H1 (cell line): ENCODE measurements around the gene GCSAML. TPM values are rescaled to one million over a fixed set of nuclear protein-coding genes. Genes with fewer than 3 reads are reported as not detected.

ENCODE experiments used
- CTCF ChIA-PET: fragments of 300-600 bp; sonication (Branson Sonifier 250); formaldehyde crosslinking; loops from one replicate; lab custom pipeline; 2021; ENCODE audit not compliant: partially characterized antibody; lab: Charles Lee
- POLR2A ChIA-PET: fragments of 300-600 bp; sonication (Branson Sonifier 250); formaldehyde crosslinking; loops from one replicate; lab custom pipeline; 2021; ENCODE audit warnings: inconsistent platforms; ENCODE audit not compliant: partially characterized antibody; lab: Charles Lee
- DNase-seq, 2 experiments: peaks; one replicate each; pipeline versions ENCODE4 v3.0.0 to v3.0.0-alpha.2; 2010 to 2022; ENCODE audit warnings: low spot score in 2 of 2, low read depth in 1 of 2, mixed read lengths in 1 of 2
- FAIRE-seq: peaks from 2 replicates; lab custom pipeline; 2011; peaks lifted over from hg19 to GRCh38; lab: Jason Lieb, UNC
- H2AFZ ChIP-seq: 2 replicates; pipeline ENCODE4 v1.8.1; 2012; ENCODE audit warnings: low read length, inconsistent platforms
- H2AK5ac ChIP-seq: 2 replicates; pipeline ENCODE4 v1.6.1; 2013; ENCODE audit warnings: low read depth, low read length
- H2BK120ac ChIP-seq: replicated peaks from 2 replicates; pipeline ENCODE3; 2013; ENCODE audit warnings: low read depth, low read length, inconsistent platforms
- H2BK12ac ChIP-seq: 2 replicates; pipeline ENCODE4 v1.6.1; 2013; ENCODE audit warnings: low read depth, low read length
- H2BK15ac ChIP-seq: 2 replicates; pipeline ENCODE4 v1.6.1; 2013; ENCODE audit warnings: low read length
- H2BK20ac ChIP-seq: 2 replicates; pipeline ENCODE4 v1.6.1; 2013; ENCODE audit warnings: low read length
- H2BK5ac ChIP-seq: 2 replicates; pipeline ENCODE4 v1.6.1; 2013; ENCODE audit warnings: low read depth, low read length
- H3K14ac ChIP-seq: 2 replicates; pipeline ENCODE4 v1.6.1; 2013; ENCODE audit warnings: inconsistent platforms; ENCODE audit not compliant: insufficient read length
- H3K18ac ChIP-seq: 2 replicates; pipeline ENCODE4 v1.6.1; 2013; ENCODE audit warnings: low read length; ENCODE audit errors: extremely low read depth
- H3K23ac ChIP-seq: 2 replicates; pipeline ENCODE4 v1.6.1; 2013; ENCODE audit warnings: inconsistent platforms; ENCODE audit not compliant: insufficient read length
- H3K23me2 ChIP-seq: 2 replicates; pipeline ENCODE4 v1.6.1; 2013; ENCODE audit warnings: low read depth, low read length
- H3K27ac ChIP-seq: 2 replicates; pipeline ENCODE4 v1.6.1; 2011; ENCODE audit warnings: low read depth, low read length, inconsistent platforms
- H3K27me3 ChIP-seq, 4 experiments: replicated peaks in 1 of 4; 1 replicate in 1 of 4; 2 replicates in 3 of 4; pipeline versions ENCODE4 v1.6.1 to v1.8.1; 2011 to 2013; ENCODE audit warnings: low read length in 3 of 4, mild to moderate bottlenecking in 3 of 4, inconsistent platforms in 2 of 4, mixed read lengths in 2 of 4, moderate library complexity in 1 of 4; ENCODE audit not compliant: control insufficient read depth in 3 of 4, insufficient read depth in 3 of 4; ENCODE audit errors: extremely low read depth in 1 of 4
- H3K36me3 ChIP-seq, 4 experiments: 2 replicates each; pipeline versions ENCODE4 v1.6.1 to v1.8.1; 2011 to 2013; ENCODE audit warnings: mild to moderate bottlenecking in 4 of 4, low read length in 3 of 4, moderate library complexity in 2 of 4, control low read depth in 1 of 4, inconsistent platforms in 1 of 4; ENCODE audit not compliant: insufficient read depth in 4 of 4, control insufficient read depth in 2 of 4
- H3K4ac ChIP-seq: replicated peaks from 2 replicates; pipeline ENCODE3; 2013; ENCODE audit warnings: low read length, low read depth, mixed read lengths, inconsistent platforms; ENCODE audit not compliant: insufficient read length
- H3K4me1 ChIP-seq, 4 experiments: replicated peaks in 1 of 4; 1 replicate in 1 of 4; 2 replicates in 3 of 4; pipeline versions ENCODE4 v1.6.1 to v1.8.1; 2011 to 2013; ENCODE audit warnings: low read length in 3 of 4, inconsistent platforms in 2 of 4, mixed read lengths in 1 of 4; ENCODE audit not compliant: insufficient read depth in 4 of 4, control insufficient read depth in 3 of 4
- H3K4me2 ChIP-seq, 2 experiments: 2 replicates each; pipeline versions ENCODE4 v1.6.1 to v1.8.1; 2011 to 2013; ENCODE audit warnings: low read depth in 2 of 2, low read length in 2 of 2, control low read depth in 1 of 2, inconsistent platforms in 1 of 2, mild to moderate bottlenecking in 1 of 2; ENCODE audit not compliant: insufficient read depth in 1 of 2
- H3K4me3 ChIP-seq, 4 experiments: fragments of 200-600, 300-600 bp in 1 of 4; sonication (generic), shearing (Covaris generic), sonication (Bioruptor Twin) in 1 of 4; 2 replicates each; pipeline versions ENCODE4 v1.5.1 to v1.8.1; 2011 to 2016; ENCODE audit warnings: low read length in 4 of 4, low read depth in 3 of 4, control low read depth in 2 of 4, inconsistent platforms in 2 of 4, mild to moderate bottlenecking in 2 of 4, mixed read lengths in 1 of 4, moderate library complexity in 1 of 4; ENCODE audit not compliant: insufficient read depth in 2 of 4; ENCODE audit errors: extremely low read depth in 1 of 4
- H3K56ac ChIP-seq: replicated peaks from 2 replicates; pipeline ENCODE3; 2013; ENCODE audit warnings: low read depth, mild to moderate bottlenecking, mixed read lengths, low read length, inconsistent platforms; ENCODE audit not compliant: insufficient read length
- H3K79me1 ChIP-seq: 2 replicates; pipeline ENCODE4 v1.6.1; 2013; ENCODE audit warnings: low read depth, low read length, control low read depth
- H3K79me2 ChIP-seq, 2 experiments: 2 replicates each; pipeline versions ENCODE4 v1.6.1 to v1.8.1; 2012 to 2013; ENCODE audit warnings: low read length in 2 of 2, mild to moderate bottlenecking in 2 of 2, inconsistent platforms in 1 of 2; ENCODE audit not compliant: insufficient read depth in 2 of 2, control insufficient read depth in 1 of 2
- H3K9ac ChIP-seq, 4 experiments: replicated peaks in 1 of 4; 1 replicate in 1 of 4; 2 replicates in 3 of 4; pipeline versions ENCODE4 v1.6.1 to v1.8.1; 2011 to 2013; ENCODE audit warnings: low read depth in 3 of 4, low read length in 3 of 4, control low read depth in 2 of 4, mild to moderate bottlenecking in 2 of 4, moderate library complexity in 2 of 4, inconsistent platforms in 1 of 4; ENCODE audit errors: extremely low read depth in 1 of 4
- H3K9me3 ChIP-seq, 2 experiments: 2 replicates each; pipeline versions ENCODE4 v1.6.1 to v1.8.1; 2012 to 2013; ENCODE audit warnings: mild to moderate bottlenecking in 2 of 2, moderate library complexity in 2 of 2, control low read depth in 1 of 2, inconsistent platforms in 1 of 2, low read depth in 1 of 2, low read length in 1 of 2, mixed read lengths in 1 of 2; ENCODE audit not compliant: insufficient read depth in 2 of 2
- H4K20me1 ChIP-seq, 2 experiments: replicated peaks in 1 of 2; 2 replicates each; pipeline versions ENCODE3 to v1.8.1; 2011 to 2013; ENCODE audit warnings: inconsistent platforms in 2 of 2, low read length in 2 of 2, mild to moderate bottlenecking in 1 of 2; ENCODE audit not compliant: insufficient read depth in 2 of 2, control insufficient read depth in 1 of 2
- H4K5ac ChIP-seq: 2 replicates; pipeline ENCODE4 v1.6.1; 2013; ENCODE audit warnings: low read length, low read depth, mixed read lengths, inconsistent platforms; ENCODE audit not compliant: insufficient read length
- H4K8ac ChIP-seq: 2 replicates; pipeline ENCODE4 v1.8.0; 2013; ENCODE audit warnings: mild to moderate bottlenecking, moderate library complexity, low read length, inconsistent platforms; ENCODE audit not compliant: insufficient read depth; ENCODE audit errors: extremely low read depth
- H4K91ac ChIP-seq: replicated peaks from 2 replicates; pipeline ENCODE3; 2013; ENCODE audit warnings: low read length, mixed read lengths, inconsistent platforms; ENCODE audit not compliant: insufficient read length
- SIRT6 ChIP-seq: IDR thresholded peaks from one replicate; pipeline ENCODE4 v1.7.1; 2012; ENCODE audit warnings: low read length, inconsistent platforms
- WGBS, 2 experiments: shearing (Covaris generic) in 1 of 2; methylation state at CpG; one replicate each; pipeline versions ENCODE4 v1.1.6 to v1.1.7; 2013 to 2015; ENCODE audit warnings: low lambda C conversion rate in 2 of 2, mixed read lengths in 2 of 2, inconsistent platforms in 1 of 2, low coverage in 1 of 2, missing lambda C conversion rate in 1 of 2; ENCODE audit not compliant: insufficient replicate concordance in 2 of 2, insufficient coverage in 1 of 2, insufficient read length in 1 of 2; ENCODE audit errors: extremely low coverage in 1 of 2, missing lambda C conversion rate in 1 of 2; 5-methylcytosine and 5-hydroxymethylcytosine counted together
- polyA plus RNA-seq, 7 experiments: library from polyadenylated mRNA; depleted of rRNA in 3 of 7; stranded (reverse) in 5 of 7; unstranded in 2 of 7; fragments of >200 nt in 5 of 7; fragments of 200-250 nt in 2 of 7; gene quantifications; 1 replicate in 5 of 7; 2 replicates in 1 of 7; 4 replicates in 1 of 7; pipeline versions ENCODE4 v1.2.1 to v1.2.3, GENCODE V29; 2011 to 2013; ENCODE audit warnings: missing spikeins in 2 of 7, mixed read lengths in 2 of 7
- total RNA-seq: library from RNA; stranded (reverse); fragmentation: NEBNext Ultra II Directional; extraction: Animal tissue kit (Norgen Biotek cat#: 25700); gene quantifications from 2 replicates; pipeline ENCODE4 v1.2.1, GENCODE V29; 2021
- TF ChIP-seq, protein P1 (sequence below), 3 experiments: IDR thresholded peaks; 1 replicate in 2 of 3; 2 replicates in 1 of 3; pipeline versions ENCODE4 v1.5.1 to v1.6.1; 2011; ENCODE audit warnings: low read length in 3 of 3, mild to moderate bottlenecking in 3 of 3, inconsistent platforms in 2 of 3, low read depth in 1 of 3, moderate library complexity in 1 of 3; ENCODE audit not compliant: insufficient read depth in 1 of 3; ENCODE audit errors: control extremely low read depth in 1 of 3

Gene GCSAML
- total and polyA plus RNA-seq, 2 of the 8 experiments (the other 6 are each of a cell fraction or from before 2014, with no cell fraction given), result not detected

DNA sequence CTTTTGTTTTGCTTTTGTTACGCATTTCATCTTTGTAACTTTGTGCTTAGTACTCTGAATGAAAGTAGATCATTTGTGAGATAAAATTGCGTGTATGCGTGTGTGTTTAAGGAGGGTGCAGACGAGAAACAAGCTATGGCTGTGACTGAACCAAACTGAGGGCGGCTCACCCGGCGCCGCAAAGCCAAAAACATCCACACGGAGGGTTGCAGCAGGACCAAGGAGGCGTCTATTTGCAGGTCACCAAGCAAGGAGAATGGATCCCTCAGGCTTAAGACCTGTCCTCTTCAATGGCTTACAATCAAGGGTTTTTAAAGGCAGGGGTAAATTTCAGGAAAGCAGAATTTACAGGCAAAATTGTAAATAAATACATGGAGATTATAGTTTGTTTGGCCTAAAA, 12.8 kb downstream of the GCSAML start:
- Histone ChIP-seq H4K91ac (no peak overlapping the region), H3K9me3 (peaks cover 2 to 31% of the 10 kb centered on the region in 2 experiments; a peak in 3 of 4 replicates), H3K79me1 (no peaks in the 10 kb centered on the region), H2BK120ac (no peak overlapping the region), H3K56ac (no peak overlapping the region), H3K18ac (no peak overlapping the region), H3K36me3 (no peaks in the 10 kb centered on the region), H3K14ac (no peak overlapping the region), H2AFZ (peak overlapping the region; percentile 83; the same call in 1 of the 2 replicates), H4K8ac (no peak overlapping the region), H3K27me3 (no peaks in the 10 kb centered on the region), H2BK5ac (no peak overlapping the region), H3K79me2 (no peaks in the 10 kb centered on the region), H3K4me2 (no peak overlapping the region), H3K4ac (no peak overlapping the region), H2BK20ac (no peak overlapping the region), H4K5ac (no peak overlapping the region), H2BK15ac (no peak overlapping the region), H2AK5ac (no peak overlapping the region), H2BK12ac (no peak overlapping the region), H3K9ac (no peak overlapping the region), H3K4me1 (peaks cover 0 to 4% (median 0%) of the 10 kb centered on the region in 4 experiments; a peak in 2 of 7 replicates), H3K23ac (no peak overlapping the region), H3K27ac (no peak overlapping the region), H3K4me3 (no peak overlapping the region), H4K20me1 (no peaks in the 10 kb centered on the region), H3K23me2 (no peaks in the 10 kb centered on the region)
- DNase-seq, result no peak
- WGBS, 2 experiments, result 71% methylated on average over 10 of the region's 10 CpGs; no CpG with 5 or more reads in 1 of the 2 experiments
- no peak for FAIRE-seq
- ChIA-PET POLR2A (no interaction called here), CTCF (interaction anchor here (1.2 to 1.5 kb wide), 3 partner anchors 15 to 34 kb away, joined by 3 read pairs; no protein-coding TSS in a partner anchor)
- TF ChIP-seq, protein P1, sequence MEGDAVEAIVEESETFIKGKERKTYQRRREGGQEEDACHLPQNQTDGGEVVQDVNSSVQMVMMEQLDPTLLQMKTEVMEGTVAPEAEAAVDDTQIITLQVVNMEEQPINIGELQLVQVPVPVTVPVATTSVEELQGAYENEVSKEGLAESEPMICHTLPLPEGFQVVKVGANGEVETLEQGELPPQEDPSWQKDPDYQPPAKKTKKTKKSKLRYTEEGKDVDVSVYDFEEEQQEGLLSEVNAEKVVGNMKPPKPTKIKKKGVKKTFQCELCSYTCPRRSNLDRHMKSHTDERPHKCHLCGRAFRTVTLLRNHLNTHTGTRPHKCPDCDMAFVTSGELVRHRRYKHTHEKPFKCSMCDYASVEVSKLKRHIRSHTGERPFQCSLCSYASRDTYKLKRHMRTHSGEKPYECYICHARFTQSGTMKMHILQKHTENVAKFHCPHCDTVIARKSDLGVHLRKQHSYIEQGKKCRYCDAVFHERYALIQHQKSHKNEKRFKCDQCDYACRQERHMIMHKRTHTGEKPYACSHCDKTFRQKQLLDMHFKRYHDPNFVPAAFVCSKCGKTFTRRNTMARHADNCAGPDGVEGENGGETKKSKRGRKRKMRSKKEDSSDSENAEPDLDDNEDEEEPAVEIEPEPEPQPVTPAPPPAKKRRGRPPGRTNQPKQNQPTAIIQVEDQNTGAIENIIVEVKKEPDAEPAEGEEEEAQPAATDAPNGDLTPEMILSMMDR (IDR thresholded peaks at IDR 0.05; ENCODE audit: control extremely low read depth in 1 of 3, insufficient read depth in 1 of 3, low read depth in 1 of 3, low read length in 3 of 3), result peak in 1 of 3 experiments; percentile 2; a peak in 1 of 4 replicates
- TF ChIP-seq SIRT6, result no peak
